Stimulated activated CD4-positive, alpha-beta T cell treated with anti-CD3 and anti-CD28 coated beads, Interleukin-12 subunit alpha, Interleukin-12 subunit beta, amount 100 ng/mL, for 24 hours (primary cell): ENCODE measurements around the gene MID1.

ENCODE experiments used
- DNase-seq, 2 experiments: peaks; one replicate each; pipeline ENCODE4 v3.0.0-alpha.2; 2020; ENCODE audit warnings: low read depth in 2 of 2

The MID1 gene

DNA sequence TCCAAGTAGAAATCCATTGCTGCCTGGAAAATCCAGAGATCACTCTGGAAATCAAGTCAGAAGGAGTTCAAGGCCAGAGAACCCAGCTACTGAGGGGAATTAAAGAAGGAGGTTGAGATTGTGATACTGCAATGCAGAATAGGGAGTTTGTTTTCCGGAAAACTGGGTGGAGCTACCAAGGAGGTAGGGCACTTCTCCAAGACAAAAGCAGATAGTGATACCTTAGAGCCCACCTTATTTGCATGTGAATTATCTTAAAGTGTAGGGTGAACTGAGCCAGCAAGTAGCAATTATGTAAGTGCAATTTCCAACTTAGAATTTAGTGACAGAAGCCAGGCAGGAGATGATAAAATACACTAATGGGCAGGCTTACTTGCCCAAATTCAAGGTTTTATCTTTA, 178.9 kb downstream of the MID1 start:
- DNase-seq, result no peak

- no peak for DNase-seq
These were observed 187.0 kb downstream of the MID1 start for GRCh38 chrX:10433296-10433965.

- DNase-seq, result no peak
These were observed 190.5 kb downstream of the MID1 start for GRCh38 chrX:10429908-10430307.

- no peak for DNase-seq
These were observed 193.1 kb downstream of the MID1 start for GRCh38 chrX:10427249-10427648.

- no peak for DNase-seq
These were observed 196.7 kb downstream of the MID1 start for GRCh38 chrX:10423716-10424115.

DNA sequence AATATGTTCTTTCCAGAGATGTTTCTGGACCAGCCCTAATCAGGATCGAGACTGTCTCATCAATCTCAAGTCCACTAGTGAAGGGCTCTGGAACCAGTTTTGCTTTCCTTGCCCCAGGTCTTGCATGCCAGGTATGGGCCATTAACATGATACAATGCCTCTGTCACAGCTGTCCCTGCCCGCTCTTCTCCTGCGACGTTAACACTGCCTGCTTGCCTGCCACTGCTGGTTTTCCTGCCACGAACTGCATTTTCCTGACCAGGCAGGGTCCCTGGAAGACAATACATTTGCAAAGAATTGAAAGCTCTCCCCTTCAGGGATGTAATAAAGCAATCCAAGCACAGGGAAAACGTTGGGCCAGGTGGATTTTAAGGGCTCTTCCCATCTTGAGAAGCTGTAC, 200.3 kb downstream of the MID1 start:
- no peak for DNase-seq

- DNase-seq, result no peak
These were observed 204.0 kb downstream of the MID1 start for GRCh38 chrX:10416424-10416823.

DNA sequence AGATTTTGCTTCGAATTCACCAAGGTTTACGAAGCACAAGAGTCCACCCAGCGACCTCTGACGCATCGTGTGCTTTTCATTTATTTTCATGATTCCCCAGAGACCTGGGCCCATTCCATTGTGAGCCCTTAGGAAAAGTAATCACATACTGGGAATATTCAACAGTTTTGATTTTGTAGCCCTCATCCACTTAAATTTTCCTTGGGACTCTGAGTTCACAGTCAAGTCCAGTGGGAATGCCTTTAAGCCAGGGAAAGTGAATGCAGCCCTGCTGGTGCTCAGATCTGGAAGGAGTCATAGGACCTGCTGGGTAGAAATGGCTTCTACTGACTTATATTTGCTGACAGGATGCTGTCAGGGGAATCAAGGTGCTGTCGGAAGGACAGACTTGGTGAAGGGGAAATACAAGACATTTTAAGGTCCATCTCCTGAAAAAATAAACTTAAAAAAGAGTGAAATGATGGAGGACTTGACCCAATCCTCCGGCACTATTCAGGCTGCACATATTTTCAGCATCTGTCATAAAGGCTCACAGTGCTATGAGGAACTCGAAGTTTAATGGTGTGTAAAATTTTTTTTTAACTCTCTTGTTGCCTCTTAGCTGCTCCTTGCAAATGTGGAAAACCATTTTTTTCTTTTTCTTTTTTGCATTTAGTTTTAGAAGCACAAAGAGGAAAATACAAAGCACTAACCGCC, 204.9 kb downstream of the MID1 start:
- DNase-seq, result no peak

- DNase-seq, result no peak
These were observed 205.5 kb downstream of the MID1 start for GRCh38 chrX:10414862-10415261.

DNA sequence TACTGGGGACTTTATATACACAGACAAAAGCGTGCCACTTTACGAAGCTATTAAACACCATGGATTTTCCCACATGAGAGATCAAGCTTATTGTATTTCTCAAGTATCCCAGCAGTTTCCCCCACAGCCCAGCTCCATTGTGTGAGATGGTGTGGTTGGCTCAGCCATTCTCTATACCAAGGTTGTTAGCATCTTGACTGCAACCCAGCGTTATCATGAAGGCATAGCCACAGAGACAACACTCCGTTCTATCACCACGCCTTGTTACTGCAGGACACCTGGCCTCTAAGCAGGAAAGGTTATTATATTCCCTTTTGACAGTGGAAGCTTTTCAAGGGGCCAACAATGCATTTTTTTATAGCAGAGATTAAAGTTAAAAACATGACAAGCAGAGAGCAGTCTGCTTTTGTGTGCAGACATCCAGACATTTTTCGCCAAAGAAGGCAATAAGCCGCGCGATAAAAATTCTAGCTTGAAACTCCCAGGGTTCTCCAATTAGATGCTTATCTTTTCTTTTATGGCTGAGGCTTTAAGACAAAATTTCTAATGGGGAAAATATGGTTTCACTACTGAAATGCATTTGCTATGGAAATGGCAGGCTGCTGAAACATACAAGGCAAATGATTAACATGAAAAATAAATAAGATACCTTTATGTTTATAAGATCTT, 206.1 kb downstream of the MID1 start:
- DNase-seq, result no peak

GRCh38 chrX:10404436-10404835, 215.9 kb downstream of the MID1 start:
- no peak for DNase-seq

GRCh38 chrX:10401239-10401638, 219.1 kb downstream of the MID1 start:
- DNase-seq, result no peak

GRCh38 chrX:10399043-10399741, 221.2 kb downstream of the MID1 start:
- DNase-seq, result no peak

DNA sequence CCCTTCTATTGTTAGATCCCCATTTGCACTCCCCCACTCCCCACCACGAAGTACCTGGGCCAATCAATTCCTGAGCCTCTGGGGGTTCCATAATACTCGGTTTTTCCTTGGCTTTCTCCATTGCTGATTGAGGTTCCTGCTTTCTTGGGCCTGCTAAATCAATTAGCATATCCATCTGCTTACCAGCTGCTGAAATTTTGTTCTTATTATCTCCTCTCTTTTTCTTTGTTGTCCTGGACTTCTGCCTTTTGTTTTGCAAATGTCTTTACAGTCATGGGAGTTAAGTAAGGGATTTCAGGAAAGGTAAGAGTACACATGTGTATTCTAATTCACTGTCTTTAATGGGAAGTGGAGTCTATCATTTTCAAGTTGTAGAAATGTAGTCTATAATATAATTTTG, 222.2 kb downstream of the MID1 start:
- no peak for DNase-seq

- no peak for DNase-seq
These were observed 223.0 kb downstream of the MID1 start for GRCh38 chrX:10397349-10397748.

- no peak for DNase-seq
These were observed 224.7 kb downstream of the MID1 start for GRCh38 chrX:10395643-10396042.
